ENCODE results near the gene CBLC. TPM values are rescaled to one million over a fixed set of nuclear protein-coding genes. Genes with fewer than 3 reads are reported as not detected.

The CBLC gene
- polyA plus RNA-seq, 4 donors: 5.0 to 7.8 (median 6.9) TPM

- no peak for DNase-seq (ENCODE audit: low read depth in 4 of 4, low spot score in 2 of 4)
Observed at GRCh38 chr19:44795398-44795987, 17.8 kb downstream of the CBLC start.

- DNase-seq (ENCODE audit: low read depth in 4 of 4, low spot score in 2 of 4): no peak
Observed at GRCh38 chr19:44796701-44797115, 19.0 kb downstream of the CBLC start.

GRCh38 chr19:44799627-44800346, 22.1 kb downstream of the CBLC start:
- no peak for DNase-seq (ENCODE audit: low read depth in 4 of 4, low spot score in 2 of 4)

- DNase-seq (ENCODE audit: low read depth in 4 of 4, low spot score in 2 of 4): peak in 2 of 4 donors; percentile 65 to 75
Observed at GRCh38 chr19:44800461-44800860, 22.8 kb downstream of the CBLC start.

- DNase-seq (ENCODE audit: low read depth in 4 of 4, low spot score in 2 of 4): no peak
Observed at GRCh38 chr19:44803442-44804428, 26.0 kb downstream of the CBLC start.

- no peak for DNase-seq (ENCODE audit: low read depth in 4 of 4, low spot score in 2 of 4)
Observed at GRCh38 chr19:44806291-44806690, 28.6 kb downstream of the CBLC start.

- DNase-seq (ENCODE audit: low read depth in 4 of 4, low spot score in 2 of 4): no peak
Observed at GRCh38 chr19:44807162-44807561, 29.5 kb downstream of the CBLC start.

- DNase-seq (ENCODE audit: low read depth in 4 of 4, low spot score in 2 of 4): peak in 2 of 4 donors; percentile 60 to 72
Observed at GRCh38 chr19:44807652-44808462, 30.2 kb downstream of the CBLC start.

- peak in 2 of 4 donors; percentile 51 to 73 for DNase-seq (ENCODE audit: low read depth in 4 of 4, low spot score in 2 of 4)
Observed at GRCh38 chr19:44808463-44809371, 31.0 kb downstream of the CBLC start, which contains the start of gene BCAM. Gene BCAM (plus strand): TSS chr19:44809103. CDS start chr19:44809125, 22 bp downstream.

GRCh38 chr19:44809577-44810233, 32.0 kb downstream of the CBLC start:
- no peak for DNase-seq (ENCODE audit: low read depth in 4 of 4, low spot score in 2 of 4)

GRCh38 chr19:44810234-44811121, 32.8 kb downstream of the CBLC start:
- no peak for DNase-seq (ENCODE audit: low read depth in 4 of 4, low spot score in 2 of 4)

GRCh38 chr19:44811122-44811419, 33.4 kb downstream of the CBLC start:
- DNase-seq (ENCODE audit: low read depth in 4 of 4, low spot score in 2 of 4): no peak

- no peak for DNase-seq (ENCODE audit: low read depth in 4 of 4, low spot score in 2 of 4)
Observed at GRCh38 chr19:44812142-44812718, 34.5 kb downstream of the CBLC start.

GRCh38 chr19:44813070-44813840, 35.6 kb downstream of the CBLC start:
- DNase-seq (ENCODE audit: low read depth in 4 of 4, low spot score in 2 of 4): no peak

GRCh38 chr19:44813841-44814470, 36.3 kb downstream of the CBLC start:
- no peak for DNase-seq (ENCODE audit: low read depth in 4 of 4, low spot score in 2 of 4)

- DNase-seq (ENCODE audit: low read depth in 4 of 4, low spot score in 2 of 4): no peak
Observed at GRCh38 chr19:44814517-44814916, 36.8 kb downstream of the CBLC start.

All from left renal cortex interstitium (tissue), 4 donors.